ENCODE results near the gene PRKN.

PRKN gene

DNA sequence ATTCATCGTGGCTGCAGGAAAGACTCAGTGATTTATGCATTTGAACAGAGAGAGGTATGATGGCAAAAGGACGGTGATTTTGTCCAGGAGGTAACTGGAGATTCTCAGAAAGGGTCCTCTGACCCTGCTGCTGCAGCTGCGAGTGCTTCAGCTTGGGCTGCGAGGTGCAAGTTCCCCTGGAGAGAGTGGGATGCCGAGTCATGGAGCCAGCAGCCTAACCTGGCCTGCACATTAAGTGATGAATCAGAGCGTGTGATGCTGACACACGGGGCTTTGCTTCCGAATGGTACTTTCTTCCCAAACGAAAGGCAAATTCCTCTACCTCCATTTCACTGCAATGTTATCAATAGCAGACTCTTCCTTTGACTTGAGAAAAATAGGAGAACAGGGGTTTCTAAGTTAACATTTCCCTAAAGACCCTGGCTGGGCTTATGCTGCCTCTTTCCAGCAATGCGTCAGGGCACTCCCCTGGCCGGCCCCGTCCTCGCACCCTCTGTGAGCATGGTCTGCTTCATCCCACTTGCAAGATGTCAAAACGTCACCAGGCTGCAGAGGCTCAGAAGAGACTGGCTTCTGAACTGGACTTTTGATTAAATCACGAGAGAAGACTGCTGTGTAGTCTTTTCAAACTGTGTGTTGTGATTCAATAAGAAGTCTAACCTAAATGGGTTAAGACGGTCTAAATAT, 825.7 kb downstream of the PRKN start:
- Mint-ChIP-seq H3K4me3 (no peak overlapping the region), H3K27ac (peak overlapping the region; percentile 66), H3K36me3 (ENCODE audit: low read depth) (no peaks in the 10 kb centered on the region), H3K27me3 (ENCODE audit: low read depth, poor library complexity) (peaks cover 4% of the 10 kb centered on the region), H3K9me3 (peaks cover 10% of the 10 kb centered on the region), H3K4me1 (peaks cover 30% of the 10 kb centered on the region)
- TF ChIP-seq, protein P1, sequence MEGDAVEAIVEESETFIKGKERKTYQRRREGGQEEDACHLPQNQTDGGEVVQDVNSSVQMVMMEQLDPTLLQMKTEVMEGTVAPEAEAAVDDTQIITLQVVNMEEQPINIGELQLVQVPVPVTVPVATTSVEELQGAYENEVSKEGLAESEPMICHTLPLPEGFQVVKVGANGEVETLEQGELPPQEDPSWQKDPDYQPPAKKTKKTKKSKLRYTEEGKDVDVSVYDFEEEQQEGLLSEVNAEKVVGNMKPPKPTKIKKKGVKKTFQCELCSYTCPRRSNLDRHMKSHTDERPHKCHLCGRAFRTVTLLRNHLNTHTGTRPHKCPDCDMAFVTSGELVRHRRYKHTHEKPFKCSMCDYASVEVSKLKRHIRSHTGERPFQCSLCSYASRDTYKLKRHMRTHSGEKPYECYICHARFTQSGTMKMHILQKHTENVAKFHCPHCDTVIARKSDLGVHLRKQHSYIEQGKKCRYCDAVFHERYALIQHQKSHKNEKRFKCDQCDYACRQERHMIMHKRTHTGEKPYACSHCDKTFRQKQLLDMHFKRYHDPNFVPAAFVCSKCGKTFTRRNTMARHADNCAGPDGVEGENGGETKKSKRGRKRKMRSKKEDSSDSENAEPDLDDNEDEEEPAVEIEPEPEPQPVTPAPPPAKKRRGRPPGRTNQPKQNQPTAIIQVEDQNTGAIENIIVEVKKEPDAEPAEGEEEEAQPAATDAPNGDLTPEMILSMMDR (IDR thresholded peaks at IDR 0.05): no peak
- no peak for DNase-seq

DNA sequence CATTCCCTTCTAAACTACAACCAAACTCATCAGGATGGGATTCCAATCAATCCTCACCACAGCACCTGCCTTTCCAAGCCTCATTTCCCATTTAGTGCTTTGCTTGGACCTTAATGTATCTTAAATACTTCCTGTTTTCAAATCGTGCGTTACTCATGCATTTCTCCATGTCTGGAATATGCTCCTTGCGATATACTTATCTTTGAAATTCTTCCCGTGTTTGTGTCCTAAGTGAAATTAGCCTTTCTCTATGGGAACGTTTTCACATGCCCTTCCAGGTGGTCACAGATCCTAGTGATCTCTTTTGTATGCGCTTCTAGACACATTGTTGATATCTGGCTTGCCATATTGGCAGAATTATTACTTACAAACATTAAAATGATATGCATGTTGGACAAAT, 833.1 kb downstream of the PRKN start:
- Mint-ChIP-seq H3K36me3 (ENCODE audit: low read depth) (no peaks in the 10 kb centered on the region), H3K27me3 (ENCODE audit: low read depth, poor library complexity) (peaks cover 38% of the 10 kb centered on the region), H3K27ac (no peak overlapping the region), H3K9me3 (no peaks in the 10 kb centered on the region), H3K4me3 (no peak overlapping the region), H3K4me1 (peaks cover 10% of the 10 kb centered on the region)
- DNase-seq: no peak
- TF ChIP-seq, protein P1 (IDR thresholded peaks at IDR 0.05): no peak

DNA sequence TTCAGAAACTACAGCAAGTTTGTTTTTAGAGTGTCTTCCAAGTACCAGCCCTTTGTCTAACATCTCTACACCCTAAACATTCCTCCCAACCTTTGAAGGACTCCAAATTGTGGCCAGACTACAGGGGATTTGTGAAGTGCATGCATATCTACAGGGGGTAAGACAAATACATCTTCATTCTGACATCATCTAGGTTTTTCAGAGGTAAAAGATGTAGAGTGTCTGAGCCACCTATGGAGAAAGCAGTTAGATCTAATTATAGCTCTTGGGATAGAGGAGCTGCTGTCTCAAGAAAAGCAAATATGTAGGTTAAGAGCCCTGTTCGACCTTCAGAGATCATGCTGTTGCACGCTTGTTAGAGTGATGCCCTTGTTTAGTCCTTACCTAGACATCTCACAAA, 836.0 kb downstream of the PRKN start:
- Mint-ChIP-seq H3K36me3 (ENCODE audit: low read depth) (no peaks in the 10 kb centered on the region), H3K27ac (no peak overlapping the region), H3K27me3 (ENCODE audit: low read depth, poor library complexity) (peaks cover 43% of the 10 kb centered on the region), H3K4me1 (peaks cover 10% of the 10 kb centered on the region), H3K9me3 (no peaks in the 10 kb centered on the region), H3K4me3 (no peak overlapping the region)
- TF ChIP-seq, protein P1 (IDR thresholded peaks at IDR 0.05): no peak
- no peak for DNase-seq

DNA sequence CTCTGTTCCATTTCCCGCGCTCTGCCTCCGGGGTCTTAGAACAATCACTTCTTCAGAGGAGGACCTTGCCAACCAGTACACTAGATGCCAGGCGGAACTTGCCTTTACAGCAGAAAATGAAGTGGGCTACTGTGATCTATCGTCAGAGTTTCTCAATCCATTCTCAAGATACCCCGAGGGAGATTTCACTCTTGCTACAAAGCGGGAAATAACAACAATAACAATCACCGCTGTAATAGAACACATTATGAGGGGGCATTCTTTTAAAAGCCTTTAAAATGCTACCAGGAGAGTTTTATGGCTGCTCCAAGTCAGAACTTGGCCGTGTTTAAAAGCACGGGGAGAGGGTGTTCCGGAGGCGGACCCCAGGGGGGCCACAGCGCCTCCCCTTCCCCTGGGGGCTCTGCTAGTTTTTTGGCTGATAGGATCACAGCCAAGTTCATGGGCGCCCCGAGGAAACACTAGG, 836.7 kb downstream of the PRKN start:
- TF ChIP-seq, protein P1 (IDR thresholded peaks at IDR 0.05): no peak
- H3K27me3 Mint-ChIP-seq (ENCODE audit: low read depth, poor library complexity): peaks cover 38% of the 10 kb centered on the region
- H3K4me3 Mint-ChIP-seq: peak overlapping the region; percentile 10
- no peak for DNase-seq
- no peak overlapping the region for H3K27ac Mint-ChIP-seq
- H3K36me3 Mint-ChIP-seq (ENCODE audit: low read depth): no peaks in the 10 kb centered on the region
- peaks cover 10% of the 10 kb centered on the region for H3K4me1 Mint-ChIP-seq
- no peaks in the 10 kb centered on the region for H3K9me3 Mint-ChIP-seq

DNA sequence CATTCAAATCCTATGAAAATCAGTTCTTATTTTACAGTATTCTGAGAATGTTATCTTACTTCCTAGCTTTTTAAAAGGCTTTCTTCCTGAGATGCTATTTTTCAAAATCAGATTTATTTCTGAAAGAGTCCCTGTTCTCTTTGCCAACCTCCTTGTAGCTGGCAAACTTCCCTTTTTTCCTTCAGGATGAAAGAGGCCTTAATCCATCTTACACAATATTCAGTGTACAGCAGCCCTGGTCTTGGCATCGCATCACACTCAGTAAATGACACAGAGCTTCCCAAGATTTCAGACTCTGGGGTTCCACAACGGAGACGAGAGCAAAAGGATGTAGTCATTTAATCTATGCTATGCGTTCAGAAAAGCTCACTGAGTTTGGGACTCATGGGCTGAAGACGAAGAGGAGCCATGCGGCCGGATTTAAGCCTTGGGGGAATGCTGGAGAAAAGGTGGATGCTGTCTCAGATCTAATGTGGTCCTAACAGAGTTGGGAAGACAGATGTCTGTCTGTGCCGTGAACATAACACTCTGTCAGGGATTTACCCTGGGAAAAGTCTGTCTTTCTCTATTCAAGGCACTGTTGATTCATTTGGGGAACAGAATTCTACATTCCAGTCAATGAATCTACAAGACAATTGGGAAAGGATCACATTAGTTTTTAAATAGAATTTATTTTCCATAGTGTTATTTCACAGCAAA, 837.3 kb downstream of the PRKN start:
- TF ChIP-seq, protein P1 (IDR thresholded peaks at IDR 0.05): no peak
- H3K27ac Mint-ChIP-seq: no peak overlapping the region
- H3K4me1 Mint-ChIP-seq: peaks cover 10% of the 10 kb centered on the region
- H3K36me3 Mint-ChIP-seq (ENCODE audit: low read depth): no peaks in the 10 kb centered on the region
- DNase-seq: no peak
- no peaks in the 10 kb centered on the region for H3K9me3 Mint-ChIP-seq
- peaks cover 36% of the 10 kb centered on the region for H3K27me3 Mint-ChIP-seq (ENCODE audit: low read depth, poor library complexity)
- H3K4me3 Mint-ChIP-seq: peak overlapping the region; percentile 10

All from nephron progenitor cell (in vitro differentiated cells).